Panc1 (cell line): ENCODE measurements around the gene CNTN4. TPM values are rescaled to one million over a fixed set of nuclear protein-coding genes. Genes with fewer than 3 reads are reported as not detected.

Experiments
- ATAC-seq: fragments of 200-7000 bp; cut with Tn5 transposase; 2 replicates; pipeline ENCODE4 v1.9.1; 2020; ENCODE audit warnings: mild to moderate bottlenecking, moderate library complexity
- BruUV-seq: library from RNA; stranded (reverse); fragments of 400-500 nt; replicated peaks from 2 replicates; lab custom pipeline; 2021; lab: Mats Ljungman, UMichigan
- CTCF ChIA-PET: fragments of 300-600 bp; sonication (Branson Sonifier 250); formaldehyde crosslinking; loops from one replicate; lab custom pipeline; 2022; ENCODE audit warnings: antibody characterized with exemption; lab: Charles Lee
- POLR2A ChIA-PET: fragments of 300-600 bp; sonication (Branson Sonifier 250); formaldehyde crosslinking; loops from one replicate; lab custom pipeline; 2022; ENCODE audit warnings: antibody characterized with exemption; lab: Charles Lee
- DNase-seq: peaks from one replicate; pipeline ENCODE4 v3.0.0-alpha.2; 2010; ENCODE audit warnings: low read depth, low spot score
- H3K27ac ChIP-seq: 2 replicates; pipeline ENCODE4 v1.5.1; 2011; ENCODE audit warnings: mild to moderate bottlenecking, low read length, inconsistent platforms
- H3K27me3 ChIP-seq: fragments of 200-500 bp; sonication (Bioruptor generic); 2 replicates; pipeline ENCODE4 v1.6.0; 2014; ENCODE audit warnings: low read length, inconsistent platforms; ENCODE audit not compliant: control insufficient read depth, insufficient read depth
- H3K36me3 ChIP-seq: fragments of 200-500 bp; sonication (Bioruptor generic); 2 replicates; pipeline ENCODE4 v1.5.1; 2014; ENCODE audit warnings: inconsistent platforms, mild to moderate bottlenecking, low read length, moderate library complexity; ENCODE audit not compliant: control insufficient read depth, insufficient read depth
- H3K4me1 ChIP-seq: 2 replicates; pipeline ENCODE4 v1.5.1; 2011; ENCODE audit warnings: inconsistent platforms, mild to moderate bottlenecking, low read length, moderate library complexity; ENCODE audit not compliant: control insufficient read depth, insufficient read depth
- H3K4me3 ChIP-seq, 2 experiments: 2 replicates each; pipeline ENCODE4 v1.5.1; 2011 to 2012; ENCODE audit warnings: low read depth in 2 of 2, low read length in 2 of 2, mild to moderate bottlenecking in 2 of 2, inconsistent platforms in 1 of 2, moderate library complexity in 1 of 2
- H3K9me3 ChIP-seq: fragments of 200-500 bp; sonication (Bioruptor generic); 2 replicates; pipeline ENCODE4 v1.5.1; 2014; ENCODE audit warnings: low read depth, mild to moderate bottlenecking, inconsistent platforms, low read length, moderate library complexity; ENCODE audit not compliant: control insufficient read depth, insufficient read depth
- CTCF ChIP-seq: fragments of 450-650 bp; IDR thresholded peaks from 2 replicates; pipeline ENCODE4 v1.5.1; 2017; ENCODE audit warnings: mild to moderate bottlenecking
- POLR2AphosphoS5 ChIP-seq: IDR thresholded peaks from 2 replicates; pipeline ENCODE4 v1.6.1; 2012; ENCODE audit warnings: mild to moderate bottlenecking, low read depth, low read length, moderate library complexity
- REST ChIP-seq, 2 experiments: IDR thresholded peaks; 2 replicates each; pipeline ENCODE4 v1.6.1; 2011 to 2012; ENCODE audit warnings: low read depth in 2 of 2, control low read depth in 1 of 2, low read length in 1 of 2, mild to moderate bottlenecking in 1 of 2, moderate library complexity in 1 of 2; ENCODE audit not compliant: insufficient read depth in 1 of 2
- SIN3A ChIP-seq: IDR thresholded peaks from 2 replicates; pipeline ENCODE4 v1.6.1; 2012; ENCODE audit warnings: low read depth, mild to moderate bottlenecking, low read length, moderate library complexity, borderline replicate concordance; ENCODE audit not compliant: insufficient read depth
- TCF7L2 ChIP-seq: IDR thresholded peaks from 2 replicates; pipeline ENCODE4 v1.6.1; 2011; ENCODE audit warnings: mild to moderate bottlenecking, low read depth, low read length, inconsistent platforms
- in situ Hi-C: cut with HindIII; loops from 2 replicates; pipeline ENCODE4 v1.10.0; 2016; ENCODE audit warnings: low sequenced_read_pairs, low pct_unique_long_range_greater_than_20kb
- intact Hi-C: fragments of 100-400 bp; cut with micrococcal nuclease; formaldehyde crosslinking; loops from one replicate; pipeline ENCODE4 v1.10.0; 2022; ENCODE audit not compliant: unreplicated experiment
- total RNA-seq: library from RNA; stranded (reverse); gene quantifications from one replicate; pipeline ENCODE4 v1.2.1, GENCODE V29; 2021; ENCODE audit not compliant: unreplicated experiment

CNTN4 gene
- total RNA-seq, 1 experiment from 2014 or later = not detected

GRCh38 chr3:2300938-2301337 lies 202.3 kb downstream of the CNTN4 start:
- no peaks in the 10 kb centered on the region for H3K9me3 ChIP-seq
- H3K4me1 ChIP-seq = no peaks in the 10 kb centered on the region
- no peaks in the 10 kb centered on the region for H3K27me3 ChIP-seq
- DNase-seq = no peak
- ChIA-PET CTCF (no interaction called here), POLR2A (no interaction called here)
- no peak for ATAC-seq
- TF ChIP-seq TCF7L2 = no peak
- no peak for TF ChIP-seq POLR2AphosphoS5
- TF ChIP-seq REST (IDR thresholded peaks at IDR 0.05; ENCODE audit: insufficient read depth in 1 of 2, low read depth in 2 of 2, low read length in 1 of 2) = no peak
- no peak overlapping the region for H3K4me3 ChIP-seq
- no peak overlapping the region for H3K27ac ChIP-seq
- BruUV-seq = no TSS peak
- intact Hi-C loops (no loop called here), in situ Hi-C loops (no loop called here)
- H3K36me3 ChIP-seq = no peaks in the 10 kb centered on the region

GRCh38 chr3:2301361-2301760 lies 202.7 kb downstream of the CNTN4 start:
- ATAC-seq (no peak), DNase-seq (no peak)
- TF ChIP-seq CTCF = no peak
- no peak for TF ChIP-seq SIN3A
- TF ChIP-seq TCF7L2 = no peak
- no peak for TF ChIP-seq POLR2AphosphoS5
- TF ChIP-seq REST (IDR thresholded peaks at IDR 0.05; ENCODE audit: insufficient read depth in 1 of 2, low read depth in 2 of 2, low read length in 1 of 2) = no peak
- intact Hi-C loops = no loop called here
- Histone ChIP-seq H3K9me3 (no peaks in the 10 kb centered on the region), H3K4me3 (no peak overlapping the region), H3K4me1 (no peaks in the 10 kb centered on the region), H3K27ac (no peak overlapping the region), H3K27me3 (no peaks in the 10 kb centered on the region), H3K36me3 (no peaks in the 10 kb centered on the region)
- in situ Hi-C loops = no loop called here
- ChIA-PET CTCF (no interaction called here), POLR2A (no interaction called here)
- no TSS peak for BruUV-seq
